Heart left ventricle (tissue), 13 donors: ENCODE results near the gene ARHGEF17.

Source experiments
- CTCF ChIP-seq, 12 donors: fragments of 200-600 bp; sonication (generic) in 4 of 12; IDR thresholded peaks; one replicate each; pipeline versions ENCODE4 v1.5.0 to v1.8.0; 2018 to 2022; ENCODE audit warnings: antibody characterized with exemption in 12 of 12, mild to moderate bottlenecking in 5 of 12
- POLR2A ChIP-seq, 2 donors: fragments of 450-650 bp; IDR thresholded peaks; one replicate each; pipeline ENCODE4 v1.6.1; 2017; ENCODE audit warnings: antibody characterized with exemption in 2 of 2, mild to moderate bottlenecking in 2 of 2, moderate library complexity in 2 of 2
- donor health status: ischemic (EF 13 %, LVEDD 7.1; RV severe dilation, severe dysfunction).
- donor health status: DM: no; HTN: yes; CAD: no.
- donor health status: DM: no; HTN: no; CAD: no.
- donor health status: ischemic (EF 25% LVEDD 6.9; RV normal size, moderate dysfunction).
- donor health status: ischemic (EF 25% LVEDD 5.7; RV mildly dilated, moderate dysfunction).
- donor health status: ischemic (EF 35%, LVEDD 5.7; RV mildly dilated, moderate dysfunction).
- donor health status: nonischemic (EF 11% LVEDD 7.7; RV severe dilation, severe dysfunction).
- donor health status: DM: yes; HTN: yes; CAD: no.
- donor health status: PGD.
- donor health status: ischemic (EF 29% LVEDD 5.4; RV normal size, mild dysfunction).
- donor health status: nonischemic (EF 23%, LVEDD 6.1; RV moderate dilation, normal function).

GRCh38 chr11:73269459-73270015 is 38.5 kb upstream of the ARHGEF17 start:
- TF ChIP-seq CTCF (IDR thresholded peaks at IDR 0.05): no peak
- TF ChIP-seq POLR2A (IDR thresholded peaks at IDR 0.05): no peak
